Natural killer cell (primary cell): ENCODE data around the gene FOXM1. TPM values are rescaled to one million over a fixed set of nuclear protein-coding genes. Genes with fewer than 3 reads are reported as not detected.

Experiments
- ATAC-seq, 3 donors: fragments of 150-1000 bp in 2 of 3; fragments of 200-7000 bp in 1 of 3; cut with Tn5 transposase; 1 replicate in 1 of 3; 2 replicates in 2 of 3; pipeline ENCODE4 v1.10.0; 2021; ENCODE audit warnings: mild to moderate bottlenecking in 2 of 3, moderate library complexity in 2 of 3
- DNase-seq, 2 donors: peaks; one replicate each; pipeline versions ENCODE4 v3.0.0 to v3.0.0-alpha.2; 2013 to 2021; ENCODE audit warnings: mixed read lengths in 1 of 2
- H3K27ac ChIP-seq: one replicate; pipeline ENCODE4 v1.5.1; 2013; ENCODE audit warnings: mild to moderate bottlenecking, low read length
- H3K27me3 ChIP-seq: one replicate; pipeline ENCODE4 v1.6.1; 2013; ENCODE audit warnings: low read length; ENCODE audit not compliant: control insufficient read depth, insufficient read depth
- H3K36me3 ChIP-seq: one replicate; pipeline ENCODE4 v1.6.1; 2013; ENCODE audit warnings: low read length; ENCODE audit not compliant: control insufficient read depth, insufficient read depth
- H3K4me1 ChIP-seq: one replicate; pipeline ENCODE4 v1.6.1; 2013; ENCODE audit warnings: low read length; ENCODE audit not compliant: control insufficient read depth, insufficient read depth
- H3K4me3 ChIP-seq: one replicate; pipeline ENCODE4 v1.5.1; 2013; ENCODE audit warnings: low read length
- H3K9me3 ChIP-seq: one replicate; pipeline ENCODE4 v1.6.1; 2013; ENCODE audit warnings: low read length; ENCODE audit not compliant: control insufficient read depth, insufficient read depth
- H3K27ac Mint-ChIP-seq, 2 donors: one replicate each; pipeline ENCODE4 v1.8.0; 2022; ENCODE audit warnings: mild to moderate bottlenecking in 2 of 2, mixed read lengths in 2 of 2, moderate library complexity in 1 of 2
- H3K27me3 Mint-ChIP-seq, 2 donors: one replicate each; pipeline ENCODE4 v1.8.0; 2022; ENCODE audit warnings: low read depth in 2 of 2, mixed read lengths in 2 of 2
- H3K36me3 Mint-ChIP-seq: one replicate; pipeline ENCODE4 v1.8.0; 2022; ENCODE audit warnings: mixed read lengths
- H3K4me1 Mint-ChIP-seq, 2 donors: one replicate each; pipeline ENCODE4 v1.8.0; 2022; ENCODE audit warnings: mixed read lengths in 2 of 2
- H3K4me3 Mint-ChIP-seq: one replicate; pipeline ENCODE4 v1.8.0; 2022; ENCODE audit warnings: mild to moderate bottlenecking, moderate library complexity, mixed read lengths
- H3K9me3 Mint-ChIP-seq, 2 donors: one replicate each; pipeline ENCODE4 v1.8.0; 2022; ENCODE audit warnings: mixed read lengths in 2 of 2
- WGBS: methylation state at CpG from one replicate; pipeline ENCODE4 v1.1.7; 2013; ENCODE audit warnings: missing lambda C conversion rate; ENCODE audit not compliant: insufficient coverage; 5-methylcytosine and 5-hydroxymethylcytosine counted together
- intact Hi-C: fragments of 100-400 bp; cut with micrococcal nuclease; formaldehyde crosslinking; loops from one replicate; pipeline ENCODE4 v1.14.2; 2022
- total RNA-seq, 4 donors: library from RNA; stranded (reverse); fragments of 120-200 nt in 1 of 4; gene quantifications; one replicate each; pipeline versions ENCODE4 v1.2.3 to v1.2.4, GENCODE V29; 2013 to 2022
- TF ChIP-seq, protein P1 (sequence below): fragments of 200-600 bp; IDR thresholded peaks from one replicate; pipeline ENCODE4 v1.8.0; 2022; ENCODE audit warnings: antibody characterized with exemption

The FOXM1 gene
- total RNA-seq, 3 donors from 2014 or later (not counting 1 experiment from before 2014, with no cell fraction given), result 1.8 to 3.6 (median 2.6) TPM

DNA sequence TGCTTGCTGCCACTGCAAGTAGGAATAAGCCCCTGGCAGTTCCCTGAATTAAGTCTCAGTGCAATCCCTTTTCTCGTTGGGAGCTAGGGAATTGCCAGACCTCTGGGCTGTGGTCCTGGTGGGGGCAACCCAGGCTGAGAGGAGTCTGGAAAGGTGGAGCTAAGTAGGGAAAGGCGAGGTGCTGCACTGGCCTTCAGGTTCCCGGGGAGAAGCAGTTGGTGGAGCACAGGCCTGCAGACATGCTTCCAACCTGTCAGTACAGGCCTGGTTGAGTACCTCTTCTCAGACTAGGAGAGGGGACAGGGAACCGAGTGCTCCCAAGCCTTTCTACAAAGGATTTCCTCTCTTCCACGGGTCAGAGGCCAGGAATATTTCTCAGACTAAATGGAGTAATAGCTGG, 43.6 kb downstream of the FOXM1 start:
- H3K27me3 ChIP-seq, result no peaks in the 10 kb centered on the region
- DNase-seq (no peak), ATAC-seq (no peak)
- Mint-ChIP-seq H3K36me3 (no peaks in the 10 kb centered on the region), H3K9me3 (no peaks in the 10 kb centered on the region), H3K27ac (no peak overlapping the region), H3K4me1 (peaks cover 6 to 12% of the 10 kb centered on the region in 2 donors), H3K27me3 (peaks cover 0 to 2% of the 10 kb centered on the region in 2 donors), H3K4me3 (no peak overlapping the region)
- TF ChIP-seq, protein P1, sequence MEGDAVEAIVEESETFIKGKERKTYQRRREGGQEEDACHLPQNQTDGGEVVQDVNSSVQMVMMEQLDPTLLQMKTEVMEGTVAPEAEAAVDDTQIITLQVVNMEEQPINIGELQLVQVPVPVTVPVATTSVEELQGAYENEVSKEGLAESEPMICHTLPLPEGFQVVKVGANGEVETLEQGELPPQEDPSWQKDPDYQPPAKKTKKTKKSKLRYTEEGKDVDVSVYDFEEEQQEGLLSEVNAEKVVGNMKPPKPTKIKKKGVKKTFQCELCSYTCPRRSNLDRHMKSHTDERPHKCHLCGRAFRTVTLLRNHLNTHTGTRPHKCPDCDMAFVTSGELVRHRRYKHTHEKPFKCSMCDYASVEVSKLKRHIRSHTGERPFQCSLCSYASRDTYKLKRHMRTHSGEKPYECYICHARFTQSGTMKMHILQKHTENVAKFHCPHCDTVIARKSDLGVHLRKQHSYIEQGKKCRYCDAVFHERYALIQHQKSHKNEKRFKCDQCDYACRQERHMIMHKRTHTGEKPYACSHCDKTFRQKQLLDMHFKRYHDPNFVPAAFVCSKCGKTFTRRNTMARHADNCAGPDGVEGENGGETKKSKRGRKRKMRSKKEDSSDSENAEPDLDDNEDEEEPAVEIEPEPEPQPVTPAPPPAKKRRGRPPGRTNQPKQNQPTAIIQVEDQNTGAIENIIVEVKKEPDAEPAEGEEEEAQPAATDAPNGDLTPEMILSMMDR, result no peak
- peaks cover 16% of the 10 kb centered on the region for H3K36me3 ChIP-seq
- no peak overlapping the region for H3K27ac ChIP-seq
- WGBS, result 88% methylated on average over 4 of the region's 5 CpGs
- H3K9me3 ChIP-seq, result no peaks in the 10 kb centered on the region
- intact Hi-C loops, result no loop called here
- no peaks in the 10 kb centered on the region for H3K4me1 ChIP-seq
- no peak overlapping the region for H3K4me3 ChIP-seq

DNA sequence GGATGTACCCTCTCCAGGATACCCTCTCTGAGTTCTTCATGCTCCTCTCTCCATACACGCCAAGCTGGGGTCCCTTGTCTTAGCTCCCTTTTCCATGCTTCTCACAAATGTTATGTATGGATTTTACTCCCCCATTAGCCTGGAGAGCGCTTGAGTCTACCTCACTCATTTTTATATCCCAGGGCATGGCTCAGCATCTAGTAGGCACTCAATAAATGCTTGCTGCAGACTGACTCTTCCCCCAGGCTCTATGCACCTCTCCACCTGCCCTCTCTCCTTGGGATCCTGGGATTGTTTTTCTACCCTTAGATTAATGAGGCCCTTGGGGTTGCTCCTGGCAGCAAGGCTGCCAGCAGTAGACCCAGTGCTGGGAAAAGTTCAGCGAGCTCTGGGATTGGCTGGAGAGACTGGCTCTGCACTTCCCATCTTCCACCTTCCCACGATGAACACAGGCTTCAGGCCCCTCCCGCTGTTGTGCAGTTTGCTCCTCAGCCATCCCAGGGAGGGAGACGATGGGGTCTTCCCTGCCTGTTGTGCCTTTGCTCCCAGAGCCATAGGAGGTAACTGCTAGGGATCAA, 44.3 kb downstream of the FOXM1 start:
- no peak overlapping the region for H3K4me3 ChIP-seq
- 94% methylated on average over 6 of the region's 6 CpGs for WGBS
- no peaks in the 10 kb centered on the region for H3K9me3 ChIP-seq
- intact Hi-C loops, result no loop called here
- H3K27ac ChIP-seq, result no peak overlapping the region
- DNase-seq, result no peak
- H3K27me3 ChIP-seq, result no peaks in the 10 kb centered on the region
- TF ChIP-seq, protein P1, result no peak
- H3K4me3 Mint-ChIP-seq, result no peak overlapping the region
- H3K36me3 ChIP-seq, result peaks cover 19% of the 10 kb centered on the region
- H3K4me1 ChIP-seq, result no peaks in the 10 kb centered on the region
- no peak for ATAC-seq
- H3K4me1 Mint-ChIP-seq, result peaks cover 6 to 12% of the 10 kb centered on the region in 2 donors
- peaks cover 0 to 2% of the 10 kb centered on the region in 2 donors for H3K27me3 Mint-ChIP-seq
- H3K9me3 Mint-ChIP-seq, result no peaks in the 10 kb centered on the region
- no peaks in the 10 kb centered on the region for H3K36me3 Mint-ChIP-seq
- no peak overlapping the region for H3K27ac Mint-ChIP-seq

DNA sequence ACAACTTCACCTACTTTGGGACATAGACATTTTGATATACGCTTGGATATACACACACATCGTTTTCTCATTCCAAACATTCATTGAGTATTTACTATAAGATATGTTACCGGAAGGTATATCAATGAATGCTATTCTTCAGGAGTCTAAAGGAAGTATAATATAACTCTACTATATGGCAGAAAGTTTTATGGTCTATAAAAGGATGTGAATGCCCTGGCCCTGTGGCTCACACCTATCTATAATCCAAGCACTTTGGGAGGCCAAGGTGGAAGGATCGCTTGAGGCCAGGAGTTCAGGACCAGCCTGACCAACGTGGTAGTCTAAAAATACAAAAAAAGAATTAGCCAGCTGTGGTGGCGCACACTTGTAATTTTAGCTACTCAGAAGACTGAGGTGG, 47.7 kb downstream of the FOXM1 start:
- 89% methylated on average over 3 of the region's 6 CpGs for WGBS
- H3K4me1 Mint-ChIP-seq, result no peaks in the 10 kb centered on the region
- H3K27ac Mint-ChIP-seq, result no peak overlapping the region

More for the DNA sequence above, 47.7 kb downstream of the FOXM1 start:
- H3K4me3 ChIP-seq, result no peak overlapping the region
- H3K4me1 ChIP-seq, result no peaks in the 10 kb centered on the region
- TF ChIP-seq, protein P1, result no peak
- Mint-ChIP-seq H3K9me3 (no peaks in the 10 kb centered on the region), H3K36me3 (no peaks in the 10 kb centered on the region), H3K27me3 (no peaks in the 10 kb centered on the region), H3K4me3 (no peak overlapping the region)
- H3K27ac ChIP-seq, result no peak overlapping the region
- DNase-seq (no peak), ATAC-seq (no peak)
- H3K36me3 ChIP-seq, result peaks cover 47% of the 10 kb centered on the region
- intact Hi-C loops, result no loop called here
- no peaks in the 10 kb centered on the region for H3K27me3 ChIP-seq
- H3K9me3 ChIP-seq, result no peaks in the 10 kb centered on the region
